Measurements from ENCODE around the gene MRPL50. TPM values are rescaled to one million over a fixed set of nuclear protein-coding genes. Genes with fewer than 3 reads are reported as not detected.
"Not testable (repeated sequence)": the region's sequence is repeated elsewhere in the genome, so short reads cannot be mapped to it uniquely, and the experiment has no call there.

Gene MRPL50
- total RNA-seq, 1 donor: 17.3 TPM

DNA sequence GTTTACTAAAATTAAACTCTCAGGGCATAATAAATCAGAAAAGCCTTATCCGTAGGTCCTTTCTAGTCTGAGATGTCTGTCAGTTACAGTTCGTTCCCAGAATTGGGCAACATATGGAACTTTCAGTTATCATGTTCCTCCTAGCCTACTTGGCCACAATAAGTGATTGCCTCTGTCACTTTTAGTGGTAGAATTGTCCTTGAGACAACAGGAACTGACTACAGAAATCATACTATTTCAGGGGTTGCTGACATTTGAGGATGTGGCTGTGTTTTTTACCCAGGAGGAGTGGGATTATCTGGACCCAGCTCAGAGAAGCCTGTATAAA, 1.2 kb upstream of the MRPL50 start:
- peaks cover 12% of the 10 kb centered on the region for H3K9me3 ChIP-seq (ENCODE audit: low read depth, low read length)
- H3K27me3 ChIP-seq (ENCODE audit: insufficient read depth, low read length): no peaks in the 10 kb centered on the region
- peaks cover 31% of the 10 kb centered on the region for H3K4me1 ChIP-seq (ENCODE audit: insufficient read depth, low read length)
- H3K4me3 ChIP-seq (ENCODE audit: low read length): peak overlapping the region; percentile 55

DNA sequence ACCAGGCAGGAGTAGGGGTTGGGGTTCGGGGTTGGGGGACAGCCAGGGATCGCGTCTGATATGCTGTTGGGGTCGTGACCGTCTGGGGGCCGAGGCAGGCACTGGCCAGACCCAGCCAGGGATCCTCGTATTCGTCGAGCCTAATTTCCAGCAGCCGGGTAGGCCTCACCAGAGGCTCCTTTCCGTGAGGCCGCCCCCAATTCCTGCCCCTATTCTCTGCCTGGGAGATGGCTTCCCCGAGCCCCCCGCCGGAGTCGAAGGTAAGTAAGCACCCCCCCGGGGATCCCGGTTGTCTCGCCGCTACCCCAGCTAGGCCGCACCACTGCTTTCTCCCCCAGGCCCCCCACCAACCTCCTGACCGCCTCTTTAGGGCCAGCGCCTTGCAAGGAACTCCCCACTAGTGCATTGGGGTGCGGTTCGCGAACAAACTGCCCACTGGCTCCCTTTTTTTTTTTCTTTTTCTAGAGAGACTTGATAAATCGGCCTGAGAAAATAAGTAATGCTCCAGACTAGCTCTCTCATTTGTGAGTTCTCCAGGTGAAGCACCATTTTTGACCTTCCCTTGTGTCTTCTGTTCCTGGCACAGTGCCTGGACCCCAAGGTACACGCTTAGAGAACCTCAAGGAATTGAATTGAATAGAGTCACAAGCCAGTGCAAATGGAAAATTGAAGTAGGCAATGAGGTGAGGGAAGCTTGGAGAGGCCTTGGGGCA, 668 bp upstream of the MRPL50 start:
- peak overlapping the region; percentile 55 for H3K4me3 ChIP-seq (ENCODE audit: low read length)
- H3K9me3 ChIP-seq (ENCODE audit: low read depth, low read length): peaks cover 10% of the 10 kb centered on the region
- peaks cover 31% of the 10 kb centered on the region for H3K4me1 ChIP-seq (ENCODE audit: insufficient read depth, low read length)

DNA sequence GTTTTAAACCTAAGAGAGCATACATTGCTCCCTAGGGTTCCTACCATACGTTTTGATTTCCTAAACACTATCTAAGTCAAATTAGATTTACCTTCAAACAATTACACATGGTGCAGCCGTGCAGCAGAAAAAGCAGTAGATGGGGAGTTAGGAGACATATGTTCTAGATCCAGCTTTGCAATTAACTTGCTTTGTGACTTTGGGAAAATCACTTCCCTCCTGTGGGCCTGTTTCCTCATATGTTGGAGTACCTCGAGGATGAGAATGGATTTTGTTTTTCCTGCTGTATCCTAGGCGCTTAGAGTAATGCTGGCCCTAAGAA, 711 bp downstream of the MRPL50 start:
- peaks cover 10% of the 10 kb centered on the region for H3K9me3 ChIP-seq (ENCODE audit: low read depth, low read length)
- H3K4me1 ChIP-seq (ENCODE audit: insufficient read depth, low read length): peaks cover 31% of the 10 kb centered on the region
- H3K27me3 ChIP-seq (ENCODE audit: insufficient read depth, low read length): no peaks in the 10 kb centered on the region
- peak overlapping the region; percentile 85 for H3K4me3 ChIP-seq (ENCODE audit: low read length)

More for the DNA sequence above, 668 bp upstream of the MRPL50 start:
- no peaks in the 10 kb centered on the region for H3K27me3 ChIP-seq (ENCODE audit: insufficient read depth, low read length)

DNA sequence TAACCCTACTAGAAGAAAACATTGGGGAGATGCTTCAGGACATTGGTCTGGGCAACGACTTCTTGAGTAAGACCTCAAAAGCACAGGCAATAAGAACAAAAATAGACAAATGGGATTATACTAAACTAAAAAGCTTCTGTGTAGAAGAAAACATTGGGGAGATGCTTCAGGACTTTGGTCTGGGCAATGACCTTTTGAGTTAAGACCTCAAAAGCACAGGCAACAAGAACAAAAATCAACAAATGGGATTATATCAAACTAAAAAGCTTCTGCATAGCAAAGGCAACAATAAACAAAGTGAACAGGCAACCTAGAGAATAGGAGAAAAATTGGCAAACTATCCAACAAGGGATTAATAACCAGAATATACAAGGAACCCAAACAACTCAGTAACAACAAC, 3.7 kb downstream of the MRPL50 start:
- Histone ChIP-seq H3K4me1 (ENCODE audit: insufficient read depth, low read length) (peaks cover 19% of the 10 kb centered on the region), H3K4me3 (ENCODE audit: low read length) (no peak overlapping the region), H3K9me3 (ENCODE audit: low read depth, low read length) (peaks cover 10% of the 10 kb centered on the region), H3K27me3 (ENCODE audit: insufficient read depth, low read length) (no peaks in the 10 kb centered on the region)

- no peaks in the 10 kb centered on the region for H3K27me3 ChIP-seq (ENCODE audit: insufficient read depth, low read length)
- H3K9me3 ChIP-seq (ENCODE audit: low read depth, low read length): peaks cover 10% of the 10 kb centered on the region
- no peak overlapping the region for H3K4me3 ChIP-seq (ENCODE audit: low read length)
- H3K4me1 ChIP-seq (ENCODE audit: insufficient read depth, low read length): peaks cover 13% of the 10 kb centered on the region
These were observed 5.3 kb downstream of the MRPL50 start for GRCh38 chr9:101393135-101393534.

DNA sequence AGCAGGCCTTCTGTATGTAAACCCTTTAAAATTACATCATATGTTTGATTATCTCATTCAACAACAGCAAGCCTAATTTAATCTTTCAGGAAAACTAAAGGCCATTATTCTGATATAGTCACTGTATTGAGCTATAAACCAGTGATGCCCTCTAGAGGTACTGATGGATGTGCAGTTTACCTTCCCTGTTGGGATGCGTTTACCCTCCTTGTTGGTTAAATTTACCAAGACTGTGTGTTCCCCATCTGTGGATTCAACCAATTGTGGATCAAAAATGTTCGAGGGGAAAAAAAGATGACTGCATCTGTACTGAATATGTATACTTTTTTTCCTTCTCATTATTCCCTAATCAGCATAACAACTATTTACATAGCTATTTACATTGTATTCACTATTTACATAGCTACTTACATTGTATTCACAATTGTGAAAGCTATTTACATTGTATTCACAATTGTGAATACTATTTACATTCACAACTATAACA, 9.9 kb downstream of the MRPL50 start:
- H3K27me3 ChIP-seq (ENCODE audit: insufficient read depth, low read length): no peaks in the 10 kb centered on the region
- peaks cover 7% of the 10 kb centered on the region for H3K9me3 ChIP-seq (ENCODE audit: low read depth, low read length)
- no peak overlapping the region for H3K4me3 ChIP-seq (ENCODE audit: low read length)
- no peaks in the 10 kb centered on the region for H3K4me1 ChIP-seq (ENCODE audit: insufficient read depth, low read length)

- Histone ChIP-seq H3K4me1 (ENCODE audit: insufficient read depth, low read length) (no peaks in the 10 kb centered on the region), H3K4me3 (ENCODE audit: low read length) (no peak overlapping the region), H3K9me3 (ENCODE audit: low read depth, low read length) (peaks cover 2% of the 10 kb centered on the region), H3K27me3 (ENCODE audit: insufficient read depth, low read length) (no peaks in the 10 kb centered on the region)
These were observed 10.4 kb downstream of the MRPL50 start for GRCh38 chr9:101387871-101388506.

GRCh38 chr9:101384873-101385536, 13.4 kb downstream of the MRPL50 start, which contains the start of gene BAAT:
TSS of gene BAAT (minus strand) at chr9:101385006. CDS start at chr9:101371404, 13,602 bp downstream.
- H3K27me3 ChIP-seq (ENCODE audit: insufficient read depth, low read length); H3K4me1 ChIP-seq (ENCODE audit: insufficient read depth, low read length); H3K4me3 ChIP-seq (ENCODE audit: low read length); H3K9me3 ChIP-seq (ENCODE audit: low read depth, low read length): not testable (repeated sequence)

DNA sequence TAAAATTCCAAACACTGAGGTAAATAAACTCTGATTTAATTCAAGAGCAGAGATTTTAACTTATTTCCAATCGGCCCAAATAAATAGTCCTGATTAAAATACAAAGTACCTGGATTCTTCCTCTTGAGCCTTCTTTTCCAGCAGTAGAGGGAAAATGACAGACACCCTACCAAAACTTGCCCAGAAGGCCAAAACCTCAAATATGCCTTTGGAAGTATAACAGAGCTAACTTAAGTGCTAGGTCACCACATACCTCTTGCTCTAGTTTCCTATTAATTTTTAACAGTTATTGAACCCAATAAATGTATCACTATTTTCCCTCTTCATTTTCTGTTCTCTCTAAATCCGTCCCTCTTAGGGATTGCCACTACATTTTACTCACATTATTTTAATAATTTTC, 15.1 kb downstream of the MRPL50 start:
- no peaks in the 10 kb centered on the region for H3K9me3 ChIP-seq (ENCODE audit: low read depth, low read length)
- H3K4me1 ChIP-seq (ENCODE audit: insufficient read depth, low read length): no peaks in the 10 kb centered on the region
- H3K4me3 ChIP-seq (ENCODE audit: low read length): no peak overlapping the region
- no peaks in the 10 kb centered on the region for H3K27me3 ChIP-seq (ENCODE audit: insufficient read depth, low read length)

GRCh38 chr9:101381833-101382342, 16.5 kb downstream of the MRPL50 start:
- H3K4me1 ChIP-seq (ENCODE audit: insufficient read depth, low read length): no peaks in the 10 kb centered on the region
- H3K27me3 ChIP-seq (ENCODE audit: insufficient read depth, low read length): no peaks in the 10 kb centered on the region
- no peak overlapping the region for H3K4me3 ChIP-seq (ENCODE audit: low read length)
- no peaks in the 10 kb centered on the region for H3K9me3 ChIP-seq (ENCODE audit: low read depth, low read length)

DNA sequence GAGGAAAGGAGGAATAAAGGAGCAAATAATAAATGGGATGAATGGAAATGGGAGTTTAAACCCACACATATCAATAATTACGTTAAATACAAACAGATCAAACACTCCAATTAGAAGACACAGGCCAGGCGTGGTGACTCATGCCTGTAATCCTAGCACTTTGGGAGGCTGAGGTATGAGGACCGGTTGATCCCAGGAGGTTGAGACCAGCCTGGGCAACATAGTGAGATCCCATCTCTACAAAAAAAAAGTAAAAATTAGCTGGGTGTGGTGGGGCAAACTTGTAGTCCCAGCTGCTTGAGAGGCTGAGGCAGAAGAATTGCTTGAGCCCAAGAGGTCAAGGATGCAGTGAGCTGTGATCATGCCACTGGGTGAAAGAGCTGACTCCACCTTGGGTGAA, 17.3 kb downstream of the MRPL50 start:
- no peak overlapping the region for H3K4me3 ChIP-seq (ENCODE audit: low read length)
- no peaks in the 10 kb centered on the region for H3K9me3 ChIP-seq (ENCODE audit: low read depth, low read length)
- no peaks in the 10 kb centered on the region for H3K27me3 ChIP-seq (ENCODE audit: insufficient read depth, low read length)
- no peaks in the 10 kb centered on the region for H3K4me1 ChIP-seq (ENCODE audit: insufficient read depth, low read length)

DNA sequence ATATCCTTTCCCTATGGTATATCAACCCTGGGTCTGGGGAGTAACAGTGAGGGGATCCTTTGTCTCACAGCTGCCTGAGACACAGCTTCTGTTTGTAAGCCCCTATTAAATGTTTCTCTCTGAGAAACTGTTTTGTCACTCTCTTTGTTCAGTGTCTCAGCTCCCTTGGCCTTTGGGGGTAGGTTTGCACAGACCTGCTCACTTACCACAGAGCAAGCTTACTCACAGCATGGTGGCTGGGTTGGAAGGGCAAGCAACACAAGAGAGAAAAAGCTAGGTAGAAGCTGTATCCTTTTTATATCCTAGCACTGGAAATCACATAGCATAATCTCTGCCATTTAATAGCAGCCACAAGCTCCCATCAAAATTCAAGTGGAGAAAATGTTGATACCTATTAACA, 18.1 kb downstream of the MRPL50 start:
- Histone ChIP-seq H3K27me3 (ENCODE audit: insufficient read depth, low read length) (no peaks in the 10 kb centered on the region), H3K9me3 (ENCODE audit: low read depth, low read length) (no peaks in the 10 kb centered on the region), H3K4me3 (ENCODE audit: low read length) (no peak overlapping the region), H3K4me1 (ENCODE audit: insufficient read depth, low read length) (no peaks in the 10 kb centered on the region)

- H3K9me3 ChIP-seq (ENCODE audit: low read depth, low read length): no peaks in the 10 kb centered on the region
- H3K4me1 ChIP-seq (ENCODE audit: insufficient read depth, low read length): no peaks in the 10 kb centered on the region
- no peaks in the 10 kb centered on the region for H3K27me3 ChIP-seq (ENCODE audit: insufficient read depth, low read length)
- H3K4me3 ChIP-seq (ENCODE audit: low read length): no peak overlapping the region
These were observed 22.1 kb downstream of the MRPL50 start for GRCh38 chr9:101376111-101376848.

DNA sequence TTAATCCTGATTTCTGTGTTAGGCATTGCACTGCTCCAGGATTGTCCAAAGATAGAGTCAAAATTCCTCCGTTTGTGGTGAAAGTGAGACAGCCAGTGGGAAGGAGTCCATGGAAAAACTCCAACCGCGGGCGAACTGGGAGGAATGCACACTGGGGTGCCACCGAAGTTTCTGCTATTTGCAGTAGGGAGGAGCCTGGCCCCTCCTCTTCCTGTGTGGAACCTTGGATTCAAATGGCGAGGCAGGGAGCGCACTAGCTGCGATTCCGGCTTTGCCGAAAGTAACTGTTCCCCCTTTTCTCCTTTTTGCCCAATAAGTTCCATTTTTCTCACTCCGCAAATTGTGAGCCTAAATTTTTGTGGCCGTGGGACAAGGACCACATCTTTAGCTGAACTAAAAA, 22.9 kb downstream of the MRPL50 start:
- Histone ChIP-seq H3K27me3 (ENCODE audit: insufficient read depth, low read length) (no peaks in the 10 kb centered on the region), H3K4me1 (ENCODE audit: insufficient read depth, low read length) (no peaks in the 10 kb centered on the region), H3K9me3 (ENCODE audit: low read depth, low read length) (no peaks in the 10 kb centered on the region), H3K4me3 (ENCODE audit: low read length) (no peak overlapping the region)

All from mononuclear cell (primary cell).